ENCODE results near the gene NUDT7.
A peak's percentile ranks its signal among the peaks of the same experiment; 100 is the strongest.

NUDT7 gene

GRCh38 chr16:77722309-77723107, at the start of gene NUDT7:
NUDT7 (plus strand) TSS chr16:77722514; CDS start chr16:77722583, 69 bp downstream.
- Histone ChIP-seq H3K4me1 (ENCODE audit: control insufficient read depth, insufficient read depth, low read length) (no peaks in the 10 kb centered on the region), H3K9me3 (ENCODE audit: control insufficient read depth, insufficient read depth, low read depth, low read length) (no peaks in the 10 kb centered on the region), H3K36me3 (ENCODE audit: control insufficient read depth in 2 of 2, insufficient read depth in 1 of 2, low read length in 2 of 2) (no peaks in the 10 kb centered on the region), H3K27ac (ENCODE audit: extremely low read depth, low read depth, low read length) (peak within 1 kb of the TSS; percentile 32; the same call in 1 of the 2 replicates), H3K4me3 (ENCODE audit: low read depth, low read length) (peak within 1 kb of the TSS; percentile 82)
- ChIA-PET POLR2A (interaction anchor here (0.6 to 1.1 kb wide), 7 partner anchors 9 to 177 kb away, joined by 3 to 5 read pairs (median 3); no protein-coding TSS in a partner anchor), CTCF (interaction anchor here (0.6 to 1.0 kb wide), 5 partner anchors 47 to 1652 kb away, joined by 3 to 7 read pairs (median 3); no protein-coding TSS in a partner anchor)
- TF ChIP-seq ZNF560 (tag by site-specific recombination; IDR thresholded peaks at IDR 0.05; ENCODE audit: borderline replicate concordance) = no peak
- peak; percentile 68 for TF ChIP-seq SP3 (tag by site-specific recombination; IDR thresholded peaks at IDR 0.05)
- TF ChIP-seq ATF2 (tag by site-specific recombination; IDR thresholded peaks at IDR 0.05; ENCODE audit: low read depth) = no peak
- no peak for TF ChIP-seq PRDM6 (tag by site-specific recombination; IDR thresholded peaks at IDR 0.05)
- no peak for TF ChIP-seq ZNF518A (tag by site-specific recombination; conservative IDR thresholded peaks at IDR 0.05; ENCODE audit: low read depth)
- no peak for TF ChIP-seq OSR2 (tag by site-specific recombination; IDR thresholded peaks at IDR 0.05)
- TF ChIP-seq ZNF600 (tag by site-specific recombination; IDR thresholded peaks at IDR 0.05) = 0 out of 2 replicates have a peak, but pooled peaks have one; percentile 20
- TF ChIP-seq ZNF768 (tag by site-specific recombination; IDR thresholded peaks at IDR 0.05) = no peak
- TF ChIP-seq ZNF596 (tag by site-specific recombination; IDR thresholded peaks at IDR 0.05) = no peak
- TF ChIP-seq ZNF324 (tag by site-specific recombination; IDR thresholded peaks at IDR 0.05) = no peak
- no peak for TF ChIP-seq ZBTB17 (tag by site-specific recombination; IDR thresholded peaks at IDR 0.05)
- no peak for TF ChIP-seq ZNF654 (tag by site-specific recombination; IDR thresholded peaks at IDR 0.05; ENCODE audit: low read depth)
- TF ChIP-seq ZNF18 (tag by site-specific recombination; IDR thresholded peaks at IDR 0.05) = no peak
- no peak for TF ChIP-seq INSM2 (tag by site-specific recombination; IDR thresholded peaks at IDR 0.05)
- no peak for TF ChIP-seq ZEB2 (tag by site-specific recombination; IDR thresholded peaks at IDR 0.05)
- TF ChIP-seq SP2 (tag by site-specific recombination; IDR thresholded peaks at IDR 0.05) = peak; percentile 75
- no peak for TF ChIP-seq ZSCAN16 (tag by site-specific recombination; IDR thresholded peaks at IDR 0.05)
- no peak for TF ChIP-seq ZNF626 (tag by site-specific recombination; IDR thresholded peaks at IDR 0.05)
- TF ChIP-seq ZFP37 (tag by site-specific recombination; IDR thresholded peaks at IDR 0.05) = no peak
- TF ChIP-seq ZNF292 (tag by site-specific recombination; IDR thresholded peaks at IDR 0.05; ENCODE audit: borderline replicate concordance, low read depth) = no peak
- TF ChIP-seq ZNF175 (tag by site-specific recombination; IDR thresholded peaks at IDR 0.05) = no peak
- no peak for TF ChIP-seq HOXD13 (CRISPR knock-in tag; IDR thresholded peaks at IDR 0.05; ENCODE audit: borderline replicate concordance)
- no peak for TF ChIP-seq ZNF350 (tag by site-specific recombination; IDR thresholded peaks at IDR 0.05)
- TF ChIP-seq ZNF155 (tag by site-specific recombination; IDR thresholded peaks at IDR 0.05) = no peak
- no peak for TF ChIP-seq ZNF214 (tag by site-specific recombination; IDR thresholded peaks at IDR 0.05; ENCODE audit: borderline replicate concordance)
- TF ChIP-seq ZNF785 (tag by site-specific recombination; IDR thresholded peaks at IDR 0.05) = no peak

All from HEK293 (cell line).